GM23338 (cell line): ENCODE results near the gene ITGB7.

ENCODE experiments used
- CTCF ChIP-seq, 2 experiments: fragments of 200-600 bp in 1 of 2; sonication (generic) in 1 of 2; conservative IDR thresholded peaks; 2 replicates each; pipeline versions ENCODE4 v1.5.1 to v1.6.1; 2016 to 2017; ENCODE audit warnings: antibody characterized with exemption in 2 of 2, low read depth in 2 of 2, mild to moderate bottlenecking in 2 of 2, moderate library complexity in 1 of 2
- ETS1 ChIP-seq: IDR thresholded peaks from 2 replicates; pipeline ENCODE4 v1.6.1; 2016; ENCODE audit warnings: antibody characterized with exemption
- EZH2 ChIP-seq: fragments of 200-600 bp; sonication (generic); IDR thresholded peaks from one replicate; pipeline ENCODE4 v1.8.0; 2017; ENCODE audit warnings: antibody characterized with exemption, mild to moderate bottlenecking, low read depth; ENCODE audit not compliant: unreplicated experiment
- POLR2AphosphoS5 ChIP-seq: IDR thresholded peaks from 2 replicates; pipeline ENCODE4 v1.6.1; 2016; ENCODE audit warnings: antibody characterized with exemption, low read depth

GRCh38 chr12:53253298-53253697 is 46.2 kb upstream of the ITGB7 start:
- TF ChIP-seq CTCF (conservative IDR thresholded peaks at IDR 0.05; ENCODE audit: low read depth in 2 of 2) (no peak), ETS1 (no peak), POLR2AphosphoS5 (no peak), EZH2 (no peak)
